Astrocyte of the spinal cord (primary cell): ENCODE measurements around the gene DISP3.

Experiments used
- DNase-seq: peaks from one replicate; pipeline ENCODE4 v3.0.0; 2011; ENCODE audit warnings: low read depth, low spot score
- H3K4me3 ChIP-seq: 2 replicates; pipeline ENCODE4 v1.5.1; 2011; ENCODE audit warnings: low read depth, mild to moderate bottlenecking, low read length, moderate library complexity
- CTCF ChIP-seq: IDR thresholded peaks from 2 replicates; pipeline ENCODE4 v1.5.1; 2012; ENCODE audit warnings: low read depth, mild to moderate bottlenecking, low read length, inconsistent platforms
- in situ Hi-C: cut with HindIII; loops from 2 replicates; pipeline ENCODE4 v1.10.0; 2017; ENCODE audit warnings: low sequenced_read_pairs

DISP3 gene

GRCh38 chr1:11466416-11466815 lies 12.5 kb upstream of the DISP3 start:
- in situ Hi-C loops: no loop called here

GRCh38 chr1:11468878-11469277 lies 10.1 kb upstream of the DISP3 start:
- no peak for DNase-seq
- in situ Hi-C loops: no loop called here
- H3K4me3 ChIP-seq: no peak overlapping the region
- TF ChIP-seq CTCF: no peak

More at GRCh38 chr1:11466416-11466815, 12.5 kb upstream of the DISP3 start:
- DNase-seq: no peak
- H3K4me3 ChIP-seq: no peak overlapping the region
- no peak for TF ChIP-seq CTCF

- no peak for TF ChIP-seq CTCF
- in situ Hi-C loops: no loop called here
- no peak overlapping the region for H3K4me3 ChIP-seq
- no peak for DNase-seq
Observed at GRCh38 chr1:11470912-11471311, 8.0 kb upstream of the DISP3 start.

- in situ Hi-C loops: no loop called here
- TF ChIP-seq CTCF: no peak
- H3K4me3 ChIP-seq: no peak overlapping the region
- no peak for DNase-seq
Observed at GRCh38 chr1:11471473-11471872, 7.5 kb upstream of the DISP3 start.

GRCh38 chr1:11472284-11472683 lies 6.7 kb upstream of the DISP3 start:
- no peak for TF ChIP-seq CTCF
- no peak overlapping the region for H3K4me3 ChIP-seq
- DNase-seq: no peak
- in situ Hi-C loops: no loop called here

GRCh38 chr1:11472741-11473140 lies 6.2 kb upstream of the DISP3 start:
- H3K4me3 ChIP-seq: no peak overlapping the region
- no peak for DNase-seq
- TF ChIP-seq CTCF: no peak
- in situ Hi-C loops: no loop called here

- TF ChIP-seq CTCF: no peak
- H3K4me3 ChIP-seq: no peak overlapping the region
- DNase-seq: no peak
- in situ Hi-C loops: no loop called here
Observed at GRCh38 chr1:11473491-11474034, 5.4 kb upstream of the DISP3 start.
